Measurements from ENCODE around the gene SCRN1.

The SCRN1 gene

DNA sequence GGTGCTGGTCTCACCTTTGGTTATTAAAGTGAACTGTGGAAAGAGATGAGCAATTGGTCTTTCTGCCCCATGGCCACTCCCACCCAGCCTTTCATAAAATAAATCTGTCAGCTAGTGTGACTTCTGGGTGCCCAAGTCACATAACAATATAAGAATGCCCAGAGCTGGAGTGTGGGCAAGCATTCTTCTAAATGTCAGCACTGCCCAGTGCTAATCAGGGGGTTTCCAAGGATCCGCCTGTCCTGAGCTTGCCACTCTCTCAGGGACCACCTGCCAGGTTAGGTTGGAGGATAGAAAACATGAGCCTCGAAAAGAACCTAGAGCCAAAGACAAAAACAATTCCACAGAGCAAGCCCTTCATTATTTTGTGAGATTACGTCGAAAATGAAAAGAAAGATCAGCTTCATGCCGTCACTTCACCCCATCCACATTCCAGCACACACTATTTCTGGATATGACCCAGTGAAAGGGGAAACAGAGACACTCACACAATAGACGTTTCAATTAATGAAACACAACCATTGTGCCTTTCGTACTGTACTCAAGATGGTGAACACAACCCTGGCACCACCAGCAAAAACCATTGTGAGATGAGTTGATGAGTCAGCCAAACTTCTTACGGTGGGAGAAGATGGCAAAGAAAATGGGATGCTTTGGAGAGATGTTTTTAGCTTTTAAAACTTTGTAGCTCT lies 30.8 kb downstream of the SCRN1 start:
- Histone ChIP-seq H3K9ac (ENCODE audit: low read length) (no peak overlapping the region), H3K9me3 (replicated peaks; ENCODE audit: insufficient read depth, low read length) (no peaks in the 10 kb centered on the region), H3K4me1 (ENCODE audit: low read length) (no peaks in the 10 kb centered on the region), H3K27me3 (replicated peaks; ENCODE audit: insufficient read depth, low read length) (no peaks in the 10 kb centered on the region), H3K9me2 (replicated peaks; ENCODE audit: insufficient read depth, low read length) (no peaks in the 10 kb centered on the region), H3K4me3 (ENCODE audit: low read length) (no peak overlapping the region), H3K4me2 (ENCODE audit: low read depth, low read length) (no peak overlapping the region), H4K20me1 (ENCODE audit: insufficient read depth, low read length) (no peaks in the 10 kb centered on the region), H2AFZ (ENCODE audit: low read length) (no peak overlapping the region), H3K36me3 (replicated peaks; ENCODE audit: insufficient read depth, low read length) (no peaks in the 10 kb centered on the region), H3F3A (ENCODE audit: insufficient read depth, low read length) (no peaks in the 10 kb centered on the region), H3K79me2 (ENCODE audit: low read length) (no peaks in the 10 kb centered on the region), H3K27ac (ENCODE audit: low read length) (no peak overlapping the region)
- no peak for DNase-seq
- TF ChIP-seq, protein P1, sequence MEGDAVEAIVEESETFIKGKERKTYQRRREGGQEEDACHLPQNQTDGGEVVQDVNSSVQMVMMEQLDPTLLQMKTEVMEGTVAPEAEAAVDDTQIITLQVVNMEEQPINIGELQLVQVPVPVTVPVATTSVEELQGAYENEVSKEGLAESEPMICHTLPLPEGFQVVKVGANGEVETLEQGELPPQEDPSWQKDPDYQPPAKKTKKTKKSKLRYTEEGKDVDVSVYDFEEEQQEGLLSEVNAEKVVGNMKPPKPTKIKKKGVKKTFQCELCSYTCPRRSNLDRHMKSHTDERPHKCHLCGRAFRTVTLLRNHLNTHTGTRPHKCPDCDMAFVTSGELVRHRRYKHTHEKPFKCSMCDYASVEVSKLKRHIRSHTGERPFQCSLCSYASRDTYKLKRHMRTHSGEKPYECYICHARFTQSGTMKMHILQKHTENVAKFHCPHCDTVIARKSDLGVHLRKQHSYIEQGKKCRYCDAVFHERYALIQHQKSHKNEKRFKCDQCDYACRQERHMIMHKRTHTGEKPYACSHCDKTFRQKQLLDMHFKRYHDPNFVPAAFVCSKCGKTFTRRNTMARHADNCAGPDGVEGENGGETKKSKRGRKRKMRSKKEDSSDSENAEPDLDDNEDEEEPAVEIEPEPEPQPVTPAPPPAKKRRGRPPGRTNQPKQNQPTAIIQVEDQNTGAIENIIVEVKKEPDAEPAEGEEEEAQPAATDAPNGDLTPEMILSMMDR (IDR thresholded peaks at IDR 0.05; ENCODE audit: low read length): no peak
- no peak for TF ChIP-seq EZH2phosphoT487 (IDR thresholded peaks at IDR 0.05; ENCODE audit: low read length)
- TF ChIP-seq EZH2 (optimal IDR thresholded peaks at IDR 0.05; ENCODE audit: low read depth, low read length): no peak

DNA sequence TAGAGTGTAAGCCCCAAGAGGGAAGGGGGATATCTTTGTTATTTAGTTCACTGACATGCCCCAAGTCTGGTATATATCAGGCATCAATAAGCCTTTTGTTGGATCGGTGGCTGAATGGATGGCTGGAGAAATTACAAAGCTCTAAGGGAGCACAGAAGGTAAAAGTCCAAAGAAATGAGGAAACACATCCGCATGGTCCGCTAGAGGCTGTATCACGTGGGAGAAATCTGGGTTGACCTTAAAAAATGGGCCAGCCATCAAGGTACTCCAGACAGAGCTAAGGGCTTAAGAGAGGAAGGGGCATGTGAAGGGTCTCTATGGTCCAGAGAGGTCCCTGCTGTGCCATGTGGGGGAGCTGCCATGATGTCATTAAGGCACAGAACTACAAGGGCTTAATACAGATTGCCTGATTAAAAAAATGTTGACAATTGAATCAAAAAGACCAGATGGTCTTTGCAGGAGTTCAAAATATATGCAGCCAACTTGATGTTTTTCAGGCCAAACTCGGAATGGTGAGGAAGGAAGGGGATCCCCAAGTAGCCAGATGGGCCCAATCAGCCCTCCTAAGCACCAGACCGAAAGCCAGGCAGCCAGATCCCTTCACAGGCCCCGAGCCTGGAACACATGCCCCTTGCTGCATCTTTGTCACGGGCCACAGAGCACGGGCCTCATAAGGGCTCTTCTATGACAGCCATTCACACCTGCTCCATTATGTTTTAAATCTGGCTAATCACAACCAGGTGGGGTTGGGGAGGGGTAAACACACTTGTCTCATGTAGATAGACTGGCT lies 31.9 kb downstream of the SCRN1 start:
- no peak for DNase-seq
- no peaks in the 10 kb centered on the region for H3K4me1 ChIP-seq (ENCODE audit: low read length)
- H3K9me3 ChIP-seq (replicated peaks; ENCODE audit: insufficient read depth, low read length): no peaks in the 10 kb centered on the region
- TF ChIP-seq EZH2 (optimal IDR thresholded peaks at IDR 0.05; ENCODE audit: low read depth, low read length) (no peak), EZH2phosphoT487 (IDR thresholded peaks at IDR 0.05; ENCODE audit: low read length) (no peak)
- TF ChIP-seq, protein P1 (IDR thresholded peaks at IDR 0.05; ENCODE audit: low read length): no peak
- no peak overlapping the region for H3K27ac ChIP-seq (ENCODE audit: low read length)
- no peak overlapping the region for H3K4me3 ChIP-seq (ENCODE audit: low read length)
- H3K9ac ChIP-seq (ENCODE audit: low read length): no peak overlapping the region
- H3K4me2 ChIP-seq (ENCODE audit: low read depth, low read length): no peak overlapping the region
- H2AFZ ChIP-seq (ENCODE audit: low read length): no peak overlapping the region
- H3K27me3 ChIP-seq (replicated peaks; ENCODE audit: insufficient read depth, low read length): no peaks in the 10 kb centered on the region
- no peaks in the 10 kb centered on the region for H3K79me2 ChIP-seq (ENCODE audit: low read length)
- H3K36me3 ChIP-seq (replicated peaks; ENCODE audit: insufficient read depth, low read length): no peaks in the 10 kb centered on the region
- H3K9me2 ChIP-seq (replicated peaks; ENCODE audit: insufficient read depth, low read length): no peaks in the 10 kb centered on the region
- no peaks in the 10 kb centered on the region for H4K20me1 ChIP-seq (ENCODE audit: insufficient read depth, low read length)
- no peaks in the 10 kb centered on the region for H3F3A ChIP-seq (ENCODE audit: insufficient read depth, low read length)

DNA sequence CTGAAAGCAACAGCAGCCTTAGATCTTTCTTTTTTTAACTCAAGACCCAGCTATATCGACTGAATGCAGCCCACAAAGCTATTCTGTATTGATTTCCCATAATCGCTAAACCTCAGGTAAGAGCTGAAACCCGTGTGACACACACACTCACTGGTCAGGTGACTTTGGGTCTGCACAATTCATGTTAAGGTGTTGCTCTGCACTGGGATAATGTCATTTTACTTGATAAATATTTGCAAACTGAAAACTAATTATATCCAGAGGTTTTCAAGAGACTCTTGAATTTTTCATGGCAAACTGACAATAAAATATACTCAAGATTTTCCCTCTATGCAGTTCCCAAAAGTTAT lies 33.1 kb downstream of the SCRN1 start:
- H3K27me3 ChIP-seq (replicated peaks; ENCODE audit: insufficient read depth, low read length): no peaks in the 10 kb centered on the region
- no peak overlapping the region for H2AFZ ChIP-seq (ENCODE audit: low read length)
- H4K20me1 ChIP-seq (ENCODE audit: insufficient read depth, low read length): no peaks in the 10 kb centered on the region
- H3K4me2 ChIP-seq (ENCODE audit: low read depth, low read length): no peak overlapping the region
- H3K9ac ChIP-seq (ENCODE audit: low read length): no peak overlapping the region
- H3K4me1 ChIP-seq (ENCODE audit: low read length): no peaks in the 10 kb centered on the region
- no peaks in the 10 kb centered on the region for H3K36me3 ChIP-seq (replicated peaks; ENCODE audit: insufficient read depth, low read length)
- no peaks in the 10 kb centered on the region for H3K9me2 ChIP-seq (replicated peaks; ENCODE audit: insufficient read depth, low read length)
- no peak for TF ChIP-seq EZH2phosphoT487 (IDR thresholded peaks at IDR 0.05; ENCODE audit: low read length)
- TF ChIP-seq, protein P1 (IDR thresholded peaks at IDR 0.05; ENCODE audit: low read length): no peak
- DNase-seq: no peak
- H3F3A ChIP-seq (ENCODE audit: insufficient read depth, low read length): no peaks in the 10 kb centered on the region
- H3K4me3 ChIP-seq (ENCODE audit: low read length): no peak overlapping the region
- H3K27ac ChIP-seq (ENCODE audit: low read length): no peak overlapping the region
- H3K79me2 ChIP-seq (ENCODE audit: low read length): no peaks in the 10 kb centered on the region
- no peaks in the 10 kb centered on the region for H3K9me3 ChIP-seq (replicated peaks; ENCODE audit: insufficient read depth, low read length)
